Thoracic aorta (tissue), 2 donors: Measurements from ENCODE around the gene P4HA2. TPM values are rescaled to one million over a fixed set of nuclear protein-coding genes. Genes with fewer than 3 reads are reported as not detected.

Experiments used
- ATAC-seq: fragments of 150-250 bp; one replicate; pipeline ENCODE4 v1.8.0; 2017; ENCODE audit warnings: low read depth; ENCODE audit not compliant: insufficient number of reproducible peaks, low FRiP score
- DNase-seq: peaks from one replicate; pipeline ENCODE4 v3.0.0-alpha.2; 2020; ENCODE audit warnings: low spot score
- H3K27ac ChIP-seq, 2 donors: fragments of 200-600 bp; sonication (generic); 1 replicate in 1 of 2; 2 replicates in 1 of 2; pipeline ENCODE4 v1.5.1; 2016; ENCODE audit warnings: mild to moderate bottlenecking in 2 of 2, moderate library complexity in 2 of 2
- H3K27me3 ChIP-seq: fragments of 200-600 bp; sonication (generic); replicated peaks from 2 replicates; pipeline ENCODE4 v1.6.0; 2016; ENCODE audit warnings: mild to moderate bottlenecking; ENCODE audit not compliant: insufficient read depth
- H3K36me3 ChIP-seq: fragments of 200-600 bp; sonication (generic); one replicate; pipeline ENCODE4 v1.5.1; 2016
- H3K4me1 ChIP-seq, 2 donors: fragments of 200-600 bp; sonication (generic); 1 replicate in 1 of 2; 2 replicates in 1 of 2; pipeline versions ENCODE4 v1.5.1 to v1.6.0; 2016; ENCODE audit warnings: low read depth in 2 of 2, mild to moderate bottlenecking in 1 of 2; ENCODE audit not compliant: control insufficient read depth in 1 of 2
- H3K4me3 ChIP-seq: fragments of 200-600 bp; sonication (generic); 2 replicates; pipeline ENCODE4 v1.5.1; 2016; ENCODE audit warnings: mild to moderate bottlenecking
- H3K9me3 ChIP-seq: fragments of 200-600 bp; sonication (generic); 2 replicates; pipeline ENCODE4 v1.5.1; 2016
- CTCF ChIP-seq: fragments of 200-600 bp; sonication (generic); IDR thresholded peaks from one replicate; pipeline ENCODE4 v1.5.1; 2019; ENCODE audit warnings: antibody characterized with exemption
- total RNA-seq, 2 donors: library from RNA; depleted of rRNA; stranded (reverse); fragments of >200 nt; gene quantifications; one replicate each; pipeline versions ENCODE4 v1.1.0 to v1.2.3, GENCODE V29; 2016

P4HA2 gene
- total RNA-seq, 2 donors from 2014 or later = 31.3 to 47.7 TPM

DNA sequence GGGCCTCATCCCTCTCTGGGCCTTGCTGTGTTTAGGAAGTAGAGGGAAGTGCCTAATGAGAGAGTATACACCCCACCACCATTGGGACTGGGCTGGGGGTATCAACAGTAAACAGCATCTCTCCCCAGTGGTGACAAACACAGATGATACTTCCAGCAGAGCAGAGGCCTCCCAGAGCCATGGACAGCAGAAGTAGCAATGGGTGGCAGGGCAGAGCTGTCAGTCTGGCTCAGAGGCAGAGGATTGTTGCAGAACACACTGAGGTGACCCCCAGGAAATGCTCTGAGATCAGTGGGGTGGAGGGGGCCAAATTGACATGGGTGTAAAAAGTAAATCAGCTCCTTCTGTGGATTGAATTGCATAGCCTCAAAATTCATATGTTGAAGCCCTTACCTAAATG, 12.1 kb upstream of the P4HA2 start:
- no peak for DNase-seq
- Histone ChIP-seq H3K36me3 (no peaks in the 10 kb centered on the region), H3K27ac (no peak overlapping the region), H3K4me1 (no peaks in the 10 kb centered on the region), H3K4me3 (no peak overlapping the region), H3K27me3 (no peaks in the 10 kb centered on the region), H3K9me3 (no peaks in the 10 kb centered on the region)
- no peak for ATAC-seq
- no peak for TF ChIP-seq CTCF

DNA sequence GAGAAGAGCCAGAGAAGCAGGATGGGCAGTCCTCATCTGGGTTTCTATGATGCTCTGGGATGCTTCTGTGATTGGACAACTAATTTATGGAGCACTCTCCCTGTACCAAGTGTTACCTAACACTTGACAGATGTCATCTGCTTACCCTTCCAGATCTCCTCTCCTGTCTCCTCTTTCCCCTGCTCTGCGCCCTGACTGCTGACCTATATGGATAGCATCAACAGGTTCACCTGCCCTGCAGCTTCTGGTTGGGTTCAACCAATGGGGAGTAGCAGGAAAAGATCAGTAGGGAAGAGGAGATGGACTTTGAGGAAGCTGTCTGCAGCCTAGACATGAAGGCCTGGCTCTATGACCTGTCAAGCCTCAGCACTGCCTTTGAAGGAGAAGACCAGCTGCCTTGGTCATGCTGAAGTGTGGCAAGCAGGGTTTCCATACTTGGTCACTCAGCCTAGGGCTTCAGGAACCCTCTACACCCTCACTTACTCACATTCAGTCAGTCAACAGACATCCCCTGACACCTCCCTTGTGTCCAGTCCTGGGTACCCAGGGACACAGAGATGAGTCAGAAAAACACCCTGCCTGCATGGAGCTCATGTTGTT, 11.3 kb upstream of the P4HA2 start:
- Histone ChIP-seq H3K4me3 (no peak overlapping the region), H3K4me1 (no peaks in the 10 kb centered on the region), H3K27me3 (no peaks in the 10 kb centered on the region), H3K27ac (no peak overlapping the region), H3K36me3 (no peaks in the 10 kb centered on the region), H3K9me3 (no peaks in the 10 kb centered on the region)
- no peak for ATAC-seq
- DNase-seq = no peak
- TF ChIP-seq CTCF = no peak

GRCh38 chr5:132238169-132238744, 10.6 kb upstream of the P4HA2 start:
- Histone ChIP-seq H3K36me3 (no peaks in the 10 kb centered on the region), H3K4me1 (no peaks in the 10 kb centered on the region), H3K27ac (no peak overlapping the region), H3K27me3 (no peaks in the 10 kb centered on the region), H3K4me3 (no peak overlapping the region), H3K9me3 (no peaks in the 10 kb centered on the region)
- peak; percentile 87 for TF ChIP-seq CTCF
- no peak for ATAC-seq
- no peak for DNase-seq

DNA sequence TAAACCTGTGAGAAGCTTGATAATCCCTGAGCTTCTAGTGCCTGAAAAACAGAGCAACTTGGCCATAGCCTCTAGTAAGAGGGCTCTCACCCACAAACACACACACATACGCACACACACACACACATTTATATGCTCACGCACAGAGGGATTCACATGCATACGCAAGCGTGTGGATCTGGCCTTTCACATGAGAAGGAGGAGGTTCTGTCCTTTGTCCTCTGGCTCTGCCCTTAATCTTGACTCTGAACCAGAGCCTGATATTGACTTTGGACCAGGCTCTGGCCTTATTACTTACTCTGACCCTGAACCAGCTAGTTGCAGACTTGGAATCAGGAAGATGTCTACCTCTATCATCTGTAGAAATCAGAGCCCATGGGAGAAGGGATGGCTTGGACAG, 10.0 kb upstream of the P4HA2 start:
- DNase-seq = no peak

GRCh38 chr5:132237141-132237540, 9.5 kb upstream of the P4HA2 start:
- H3K9me3 ChIP-seq = no peaks in the 10 kb centered on the region
- DNase-seq = no peak
- no peak overlapping the region for H3K27ac ChIP-seq
- no peak for TF ChIP-seq CTCF
- H3K4me1 ChIP-seq = no peaks in the 10 kb centered on the region
- no peak for ATAC-seq
- no peak overlapping the region for H3K4me3 ChIP-seq
- no peaks in the 10 kb centered on the region for H3K27me3 ChIP-seq
- no peaks in the 10 kb centered on the region for H3K36me3 ChIP-seq

More for the DNA sequence above, 10.0 kb upstream of the P4HA2 start:
- Histone ChIP-seq H3K36me3 (no peaks in the 10 kb centered on the region), H3K9me3 (no peaks in the 10 kb centered on the region), H3K27ac (no peak overlapping the region), H3K4me1 (no peaks in the 10 kb centered on the region), H3K27me3 (no peaks in the 10 kb centered on the region), H3K4me3 (no peak overlapping the region)
- no peak for TF ChIP-seq CTCF
- ATAC-seq = no peak
